ENCODE measurements around the gene ATP12A. TPM values are rescaled to one million over a fixed set of nuclear protein-coding genes. Genes with fewer than 3 reads are reported as not detected.

ATP12A gene
- total RNA-seq, 1 donor from 2014 or later, result not detected

DNA sequence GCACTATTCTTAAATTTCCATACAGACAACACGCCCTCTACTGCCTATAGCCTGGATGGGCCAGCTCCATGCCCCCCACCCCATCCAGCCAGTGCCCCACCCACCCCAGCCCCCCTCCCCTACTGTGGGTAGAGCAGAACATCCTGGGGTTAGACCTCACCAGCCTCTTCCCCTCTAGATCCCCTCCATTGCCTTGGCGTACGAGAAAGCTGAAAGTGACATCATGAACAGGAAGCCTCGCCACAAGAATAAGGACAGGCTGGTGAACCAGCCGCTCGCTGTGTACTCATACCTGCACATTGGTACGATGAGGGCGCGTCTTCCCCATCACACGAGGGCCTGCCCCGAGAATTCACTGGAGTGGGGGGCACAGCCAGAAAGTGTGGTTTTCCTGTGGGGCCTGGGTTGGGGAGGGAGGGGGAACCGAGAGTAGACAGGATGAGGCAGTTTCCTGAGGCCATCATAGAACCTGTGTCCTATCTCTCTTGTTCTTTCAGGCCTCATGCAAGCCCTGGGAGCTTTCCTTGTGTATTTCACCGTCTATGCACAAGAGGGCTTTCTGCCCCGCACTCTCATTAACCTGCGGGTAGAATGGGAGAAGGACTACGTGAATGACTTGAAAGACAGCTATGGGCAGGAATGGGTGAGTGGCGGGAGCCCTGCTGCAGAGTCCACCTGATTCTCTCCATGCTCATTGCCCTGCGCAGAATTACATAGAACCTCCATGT lies 29.1 kb downstream of the ATP12A start:
- Histone ChIP-seq H3K36me3 (no peaks in the 10 kb centered on the region), H3K4me1 (peaks cover 17% of the 10 kb centered on the region), H3K4me3 (no peak overlapping the region), H3K27ac (replicated peaks) (no peak overlapping the region), H3K9me3 (replicated peaks) (no peaks in the 10 kb centered on the region), H3K27me3 (ENCODE audit: low read depth) (no peaks in the 10 kb centered on the region)
- DNase-seq, result no peak
- TF ChIP-seq, protein P1, sequence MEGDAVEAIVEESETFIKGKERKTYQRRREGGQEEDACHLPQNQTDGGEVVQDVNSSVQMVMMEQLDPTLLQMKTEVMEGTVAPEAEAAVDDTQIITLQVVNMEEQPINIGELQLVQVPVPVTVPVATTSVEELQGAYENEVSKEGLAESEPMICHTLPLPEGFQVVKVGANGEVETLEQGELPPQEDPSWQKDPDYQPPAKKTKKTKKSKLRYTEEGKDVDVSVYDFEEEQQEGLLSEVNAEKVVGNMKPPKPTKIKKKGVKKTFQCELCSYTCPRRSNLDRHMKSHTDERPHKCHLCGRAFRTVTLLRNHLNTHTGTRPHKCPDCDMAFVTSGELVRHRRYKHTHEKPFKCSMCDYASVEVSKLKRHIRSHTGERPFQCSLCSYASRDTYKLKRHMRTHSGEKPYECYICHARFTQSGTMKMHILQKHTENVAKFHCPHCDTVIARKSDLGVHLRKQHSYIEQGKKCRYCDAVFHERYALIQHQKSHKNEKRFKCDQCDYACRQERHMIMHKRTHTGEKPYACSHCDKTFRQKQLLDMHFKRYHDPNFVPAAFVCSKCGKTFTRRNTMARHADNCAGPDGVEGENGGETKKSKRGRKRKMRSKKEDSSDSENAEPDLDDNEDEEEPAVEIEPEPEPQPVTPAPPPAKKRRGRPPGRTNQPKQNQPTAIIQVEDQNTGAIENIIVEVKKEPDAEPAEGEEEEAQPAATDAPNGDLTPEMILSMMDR (IDR thresholded peaks at IDR 0.05; ENCODE audit: borderline replicate concordance), result no peak
- intact Hi-C loops (cut with micrococcal nuclease), result no loop called here

DNA sequence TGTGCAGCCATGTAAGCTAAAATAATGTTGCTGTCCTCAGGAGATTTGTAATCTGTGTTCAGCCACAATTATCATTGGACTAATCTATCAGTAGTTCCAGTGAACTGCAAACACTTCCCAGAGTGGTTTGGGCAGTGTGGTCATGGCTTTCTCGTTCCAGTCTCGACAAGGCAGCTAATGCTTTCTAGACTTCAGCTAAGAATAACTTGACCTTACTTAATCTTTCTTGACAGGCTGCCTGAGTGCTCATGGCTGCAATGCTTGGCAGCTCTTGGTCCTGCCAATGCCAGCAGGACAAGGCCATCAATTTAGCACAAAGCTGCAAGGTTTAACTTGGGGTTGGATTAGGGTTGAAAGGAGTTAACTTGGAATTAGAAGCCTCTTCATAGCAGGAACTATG lies 32.8 kb downstream of the ATP12A start:
- H3K4me1 ChIP-seq, result peaks cover 22% of the 10 kb centered on the region
- H3K27me3 ChIP-seq (ENCODE audit: low read depth), result peaks cover 7% of the 10 kb centered on the region
- H3K9me3 ChIP-seq (replicated peaks), result no peaks in the 10 kb centered on the region
- no peaks in the 10 kb centered on the region for H3K36me3 ChIP-seq
- H3K27ac ChIP-seq (replicated peaks), result no peak overlapping the region
- intact Hi-C loops (cut with micrococcal nuclease), result no loop called here
- peak; percentile 45 for DNase-seq
- H3K4me3 ChIP-seq, result no peak overlapping the region
- TF ChIP-seq, protein P1 (IDR thresholded peaks at IDR 0.05; ENCODE audit: borderline replicate concordance), result no peak

DNA sequence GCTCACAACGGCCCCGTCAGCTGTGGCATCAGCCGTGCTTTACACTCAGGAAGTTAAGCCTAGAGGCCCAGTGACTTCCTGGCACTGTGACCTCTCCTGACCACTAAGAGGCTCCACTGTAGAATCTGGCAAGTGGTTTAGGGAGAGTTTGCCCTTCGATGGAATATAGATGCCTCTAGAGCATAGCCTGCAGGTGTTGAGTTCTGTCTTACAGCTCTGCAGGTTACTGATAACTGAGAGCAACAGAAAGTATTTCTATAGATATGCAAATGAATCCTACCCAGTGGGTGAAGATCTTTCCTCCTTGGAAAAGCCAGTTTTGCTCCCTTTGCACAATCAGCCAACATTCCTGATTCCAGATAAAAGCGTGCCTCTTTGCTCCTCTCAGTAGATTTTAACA lies 35.8 kb downstream of the ATP12A start:
- H3K4me1 ChIP-seq, result peaks cover 28% of the 10 kb centered on the region
- no peaks in the 10 kb centered on the region for H3K9me3 ChIP-seq (replicated peaks)
- no peak for DNase-seq
- H3K4me3 ChIP-seq, result no peak overlapping the region
- TF ChIP-seq, protein P1 (IDR thresholded peaks at IDR 0.05; ENCODE audit: borderline replicate concordance), result no peak
- intact Hi-C loops (cut with micrococcal nuclease), result no loop called here
- peaks cover 7% of the 10 kb centered on the region for H3K27me3 ChIP-seq (ENCODE audit: low read depth)
- H3K27ac ChIP-seq (replicated peaks), result no peak overlapping the region
- no peaks in the 10 kb centered on the region for H3K36me3 ChIP-seq

DNA sequence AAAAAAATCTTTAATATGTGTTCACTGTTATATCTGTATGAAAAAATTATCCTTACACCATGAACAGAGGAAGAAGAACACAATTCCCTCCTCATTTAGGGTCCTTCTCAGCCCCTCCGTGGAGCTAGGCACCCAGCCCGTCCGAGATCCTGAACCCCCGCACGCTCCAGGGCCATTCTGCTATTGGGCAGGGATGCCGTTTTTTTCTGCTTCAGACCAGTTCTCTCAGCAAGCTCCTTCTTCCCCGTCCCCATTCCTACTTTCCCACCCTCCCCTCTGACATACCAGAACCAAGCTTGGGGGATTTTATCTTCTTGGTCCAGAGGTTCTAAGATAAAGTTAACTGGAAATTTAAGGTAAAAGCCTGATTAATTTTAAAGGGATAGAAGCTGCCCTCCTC lies 36.2 kb downstream of the ATP12A start:
- DNase-seq, result no peak
- TF ChIP-seq, protein P1 (IDR thresholded peaks at IDR 0.05; ENCODE audit: borderline replicate concordance), result no peak
- Histone ChIP-seq H3K27me3 (ENCODE audit: low read depth) (peaks cover 7% of the 10 kb centered on the region), H3K4me3 (no peak overlapping the region), H3K36me3 (no peaks in the 10 kb centered on the region), H3K4me1 (peaks cover 28% of the 10 kb centered on the region), H3K9me3 (replicated peaks) (no peaks in the 10 kb centered on the region), H3K27ac (replicated peaks) (no peak overlapping the region)
- intact Hi-C loops (cut with micrococcal nuclease), result no loop called here

DNA sequence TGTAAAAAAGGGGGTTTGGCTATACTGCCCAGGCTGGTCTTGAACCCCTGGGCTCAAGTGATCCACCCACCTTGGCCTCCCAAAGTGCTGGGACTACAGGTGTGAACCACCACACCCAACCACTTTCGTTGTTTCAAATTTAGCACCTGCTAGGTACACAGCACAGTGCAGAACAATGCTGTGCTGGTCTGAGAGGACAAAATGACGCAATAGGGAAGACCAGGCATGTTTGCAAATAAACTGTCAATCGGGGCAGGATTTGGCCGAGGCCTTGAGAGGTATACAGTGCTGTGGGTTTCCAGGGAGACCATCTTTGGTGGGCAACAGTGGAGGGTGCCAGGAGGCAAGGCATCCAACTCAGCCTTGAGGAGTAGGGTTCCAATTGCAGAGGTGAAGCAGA lies 37.0 kb downstream of the ATP12A start:
- Histone ChIP-seq H3K4me3 (no peak overlapping the region), H3K4me1 (peaks cover 27% of the 10 kb centered on the region), H3K36me3 (no peaks in the 10 kb centered on the region), H3K27me3 (ENCODE audit: low read depth) (peaks cover 7% of the 10 kb centered on the region), H3K9me3 (replicated peaks) (no peaks in the 10 kb centered on the region), H3K27ac (replicated peaks) (no peak overlapping the region)
- DNase-seq, result no peak
- TF ChIP-seq, protein P1 (IDR thresholded peaks at IDR 0.05; ENCODE audit: borderline replicate concordance), result no peak
- intact Hi-C loops (cut with micrococcal nuclease), result no loop called here

Measured in left ventricle myocardium inferior (tissue), 1 donor.